Suprapubic skin (tissue), 4 donors: Measurements from ENCODE around the gene HOTAIR.

Experiments
- EP300 ChIP-seq: sonication (generic); formaldehyde crosslinking; IDR thresholded peaks from one replicate; pipeline ENCODE4 v1.6.1; 2017; ENCODE audit warnings: antibody characterized with exemption
- POLR2AphosphoS5 ChIP-seq, 3 donors: sonication (generic); formaldehyde crosslinking; IDR thresholded peaks; one replicate each; pipeline ENCODE4 v1.6.1; 2017; ENCODE audit warnings: antibody characterized with exemption in 3 of 3
- TF ChIP-seq, protein P1 (sequence below), 2 donors: fragments of 200-600 bp in 1 of 2; fragments of 450-650 bp in 1 of 2; sonication (generic) in 1 of 2; IDR thresholded peaks; one replicate each; pipeline ENCODE4 v1.5.1; 2016 to 2019; ENCODE audit warnings: antibody characterized with exemption in 2 of 2, mild to moderate bottlenecking in 1 of 2, moderate library complexity in 1 of 2

DNA sequence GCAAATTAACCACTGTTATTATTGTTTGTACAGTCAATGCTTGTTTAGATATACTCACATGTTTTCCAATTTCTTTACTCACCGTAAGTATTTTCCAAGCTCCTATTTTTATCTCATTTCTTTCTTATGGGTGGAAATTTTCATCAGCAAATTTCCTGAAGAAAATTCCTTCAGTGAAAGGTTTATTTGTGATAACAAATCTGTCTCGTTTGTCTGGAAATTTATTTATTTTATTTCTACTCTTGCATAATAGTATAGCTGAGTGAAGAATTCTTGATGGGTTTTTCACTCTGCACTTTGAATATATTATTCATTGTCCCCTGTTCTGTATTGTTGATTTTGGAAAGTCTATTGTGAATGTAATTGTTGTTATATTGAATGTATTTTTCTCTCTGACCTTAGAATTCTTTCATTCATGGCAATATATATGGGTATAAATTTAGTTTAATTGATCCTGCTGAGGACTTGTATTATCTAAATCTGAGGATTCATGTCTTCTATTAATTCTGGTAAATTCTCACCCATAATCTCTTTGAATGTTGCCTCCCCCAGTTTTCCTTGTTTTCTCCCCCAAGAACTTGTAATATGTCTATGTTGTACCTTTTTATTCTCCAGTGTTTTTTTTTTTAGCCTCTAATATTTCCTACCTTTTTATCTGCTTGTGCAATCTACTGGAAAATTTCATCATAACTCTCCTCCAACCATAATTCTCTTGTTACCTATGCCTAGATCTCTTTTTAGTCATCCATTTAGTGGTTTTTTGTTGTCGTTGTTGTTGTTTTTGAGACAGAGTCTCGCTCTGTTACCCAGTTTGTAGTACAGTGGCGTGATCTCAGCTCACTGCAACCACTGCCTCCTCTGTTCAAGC is 57.7 kb downstream of the HOTAIR start:
- TF ChIP-seq, protein P1, sequence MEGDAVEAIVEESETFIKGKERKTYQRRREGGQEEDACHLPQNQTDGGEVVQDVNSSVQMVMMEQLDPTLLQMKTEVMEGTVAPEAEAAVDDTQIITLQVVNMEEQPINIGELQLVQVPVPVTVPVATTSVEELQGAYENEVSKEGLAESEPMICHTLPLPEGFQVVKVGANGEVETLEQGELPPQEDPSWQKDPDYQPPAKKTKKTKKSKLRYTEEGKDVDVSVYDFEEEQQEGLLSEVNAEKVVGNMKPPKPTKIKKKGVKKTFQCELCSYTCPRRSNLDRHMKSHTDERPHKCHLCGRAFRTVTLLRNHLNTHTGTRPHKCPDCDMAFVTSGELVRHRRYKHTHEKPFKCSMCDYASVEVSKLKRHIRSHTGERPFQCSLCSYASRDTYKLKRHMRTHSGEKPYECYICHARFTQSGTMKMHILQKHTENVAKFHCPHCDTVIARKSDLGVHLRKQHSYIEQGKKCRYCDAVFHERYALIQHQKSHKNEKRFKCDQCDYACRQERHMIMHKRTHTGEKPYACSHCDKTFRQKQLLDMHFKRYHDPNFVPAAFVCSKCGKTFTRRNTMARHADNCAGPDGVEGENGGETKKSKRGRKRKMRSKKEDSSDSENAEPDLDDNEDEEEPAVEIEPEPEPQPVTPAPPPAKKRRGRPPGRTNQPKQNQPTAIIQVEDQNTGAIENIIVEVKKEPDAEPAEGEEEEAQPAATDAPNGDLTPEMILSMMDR (IDR thresholded peaks at IDR 0.05), result no peak
- TF ChIP-seq POLR2AphosphoS5 (IDR thresholded peaks at IDR 0.05), result no peak
- TF ChIP-seq EP300, result no peak
